Testis (tissue), 2 donors: ENCODE data around the gene ZMYM2.

Experiments used
- CTCF ChIP-seq, 3 experiments: fragments of 450-650 bp in 2 of 3; fragments of 200-600 bp in 1 of 3; sonication (generic) in 1 of 3; IDR thresholded peaks; one replicate each; pipeline ENCODE4 v1.5.1; 2016 to 2019; ENCODE audit warnings: antibody characterized with exemption in 3 of 3, mild to moderate bottlenecking in 2 of 3, moderate library complexity in 1 of 3
- POLR2A ChIP-seq: fragments of 450-650 bp; IDR thresholded peaks from one replicate; pipeline ENCODE4 v1.6.1; 2017; ENCODE audit warnings: antibody characterized with exemption, mild to moderate bottlenecking, moderate library complexity

- TF ChIP-seq CTCF (IDR thresholded peaks at IDR 0.05), result no peak
- no peak for TF ChIP-seq POLR2A
Observed at GRCh38 chr13:20119960-20120359, 161.4 kb downstream of the ZMYM2 start.
